HG03432 (cell line): Measurements from ENCODE around the gene SETSIP.
"Not testable (repeated sequence)": the region's sequence is repeated elsewhere in the genome, so short reads cannot be mapped to it uniquely, and the experiment has no call there.

Experiments used
- ATAC-seq: cut with Tn5 transposase; IDR thresholded peaks from one replicate; pipeline ENCODE4 v1.9.1; 2021; ENCODE audit warnings: mild to moderate bottlenecking, moderate library complexity; ENCODE audit not compliant: unreplicated experiment

Gene SETSIP

DNA sequence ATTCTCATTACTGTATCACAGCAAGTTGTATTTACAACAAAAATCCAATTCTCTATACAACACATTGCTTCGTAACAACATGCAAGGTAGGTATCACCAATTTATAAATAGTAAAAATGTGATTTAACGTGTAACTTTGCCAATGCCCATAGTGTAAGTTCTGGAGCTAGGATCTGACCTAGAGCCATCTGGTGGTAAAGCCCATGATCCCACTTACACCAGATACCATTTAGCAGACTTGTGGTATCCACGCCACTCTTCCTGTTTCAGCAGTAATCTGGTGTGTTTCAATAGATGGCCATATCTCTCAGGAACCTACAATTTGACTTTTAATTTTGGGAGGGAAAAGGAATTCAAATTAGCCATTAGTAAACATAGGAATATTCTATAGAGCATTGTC lies 10.2 kb downstream of the SETSIP start:
- ATAC-seq: no peak

DNA sequence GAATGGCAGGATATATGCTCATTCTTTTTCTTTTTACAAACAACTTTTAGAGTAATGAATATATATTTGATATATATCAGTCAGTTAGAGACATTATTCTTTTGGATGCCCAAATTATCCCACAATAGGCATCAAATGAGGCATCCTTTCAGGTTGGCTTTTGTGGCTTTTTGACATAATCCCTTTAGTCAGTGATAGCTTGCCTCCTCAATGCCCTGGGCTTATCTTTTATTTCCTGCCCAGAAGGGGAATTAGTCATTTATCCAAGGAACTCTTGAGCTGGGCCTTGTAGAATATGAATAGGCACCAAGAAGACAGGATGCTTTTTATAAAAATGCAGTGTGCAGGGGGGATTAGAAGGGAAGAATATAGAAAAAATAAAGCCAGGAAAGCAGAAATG lies 23.3 kb downstream of the SETSIP start:
- ATAC-seq: no peak

DNA sequence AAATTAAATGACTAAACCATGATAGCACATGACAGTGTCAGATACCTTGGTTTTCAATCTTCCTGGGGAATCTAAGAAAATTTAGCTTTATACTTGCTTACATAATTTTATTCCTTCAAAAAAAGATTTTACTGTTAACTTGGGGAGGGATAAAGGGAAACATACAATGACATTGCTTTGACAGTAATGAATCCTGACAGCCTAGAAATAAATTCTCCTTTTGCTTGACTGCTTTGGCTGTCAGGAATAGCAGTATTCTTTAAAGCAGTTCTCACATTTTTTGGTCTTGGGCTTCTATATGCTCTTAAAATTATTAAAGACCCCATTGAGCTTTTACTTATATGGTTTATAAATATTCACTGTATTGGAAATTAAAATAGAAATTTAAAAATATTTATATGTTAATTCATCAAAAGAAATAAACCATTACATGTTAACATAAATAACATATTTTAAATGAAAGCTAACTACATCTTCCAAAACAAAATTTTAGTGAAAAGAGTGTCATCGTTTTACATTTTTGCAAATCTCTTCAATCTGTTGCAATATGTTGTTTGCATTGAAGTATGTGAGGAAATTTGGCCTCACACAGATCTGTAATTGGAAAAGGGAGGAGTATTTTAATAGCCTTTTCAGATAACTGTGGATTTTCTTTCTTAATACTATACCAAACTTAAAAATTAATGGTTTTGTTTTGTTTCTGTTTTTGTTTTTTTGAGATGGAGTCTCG lies 29.3 kb downstream of the SETSIP start:
- ATAC-seq: no peak

DNA sequence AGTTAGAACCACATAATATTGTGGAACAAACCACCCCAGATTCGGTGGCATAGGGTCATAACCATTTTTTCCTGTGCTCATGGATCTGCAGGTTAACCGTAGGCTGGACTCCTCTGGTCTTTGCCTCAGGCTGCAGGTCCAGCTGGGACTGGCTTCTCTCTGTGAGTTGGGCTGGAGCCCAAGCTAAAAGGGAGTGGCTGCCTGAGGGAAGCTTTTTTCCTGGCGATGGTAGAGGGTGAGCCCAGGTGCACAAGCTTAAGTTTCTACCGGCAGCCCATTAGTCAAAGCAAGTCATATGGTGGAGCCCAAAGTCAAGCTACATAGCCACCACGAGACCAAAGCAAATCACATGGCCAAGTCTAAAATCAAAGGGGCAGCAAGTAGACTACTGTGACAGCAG lies 31.6 kb downstream of the SETSIP start:
- ATAC-seq: no peak

DNA sequence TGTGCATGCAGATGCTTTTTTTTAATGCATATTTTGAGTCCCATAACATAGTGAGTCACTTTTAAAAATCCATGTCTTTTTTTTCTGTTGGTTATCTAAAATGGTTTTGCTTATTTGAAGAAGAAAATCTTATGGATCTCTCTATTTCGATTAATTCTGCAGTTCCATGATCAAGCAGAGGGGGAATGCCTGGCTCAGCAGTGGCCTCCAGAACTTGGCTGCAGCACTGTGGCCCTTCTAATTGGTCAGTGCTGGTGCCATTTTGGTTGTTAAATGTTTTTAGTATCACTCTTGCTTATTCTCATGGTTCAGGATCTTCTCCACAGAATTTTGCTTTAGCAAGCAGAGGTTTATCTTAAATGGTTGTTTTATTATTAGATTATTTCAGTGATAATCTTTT lies 34.2 kb downstream of the SETSIP start:
- ATAC-seq: no peak

DNA sequence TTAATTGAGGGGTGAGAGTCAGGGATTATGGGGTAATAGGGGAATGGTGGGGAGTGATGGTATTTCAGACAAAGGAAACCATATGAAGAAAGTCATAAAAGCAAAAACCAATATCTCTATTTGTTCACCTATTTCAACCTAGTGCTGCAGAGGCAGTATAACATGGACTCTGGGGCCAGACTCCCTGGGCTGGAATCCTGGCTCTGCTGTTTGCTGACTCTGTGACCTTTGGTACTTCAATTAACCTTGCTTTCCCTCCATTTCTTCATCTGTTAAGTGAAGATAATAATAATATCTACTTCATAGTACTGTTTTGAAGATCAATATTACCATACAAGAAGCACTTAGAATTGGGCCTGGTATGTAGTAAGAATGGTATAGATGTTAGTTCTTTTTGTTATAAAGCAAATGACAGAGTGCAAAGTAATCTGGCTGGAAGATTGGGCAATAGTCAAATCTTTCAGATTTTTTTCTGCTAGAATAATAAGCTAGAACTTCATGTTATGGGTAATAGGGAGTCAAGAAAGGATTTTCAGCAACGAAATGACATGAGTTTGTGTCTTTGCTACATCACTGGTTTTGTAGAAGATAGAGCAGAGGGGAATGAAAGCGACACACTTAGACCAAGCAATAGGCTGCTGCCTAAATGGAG lies 36.4 kb downstream of the SETSIP start:
- ATAC-seq: no peak

DNA sequence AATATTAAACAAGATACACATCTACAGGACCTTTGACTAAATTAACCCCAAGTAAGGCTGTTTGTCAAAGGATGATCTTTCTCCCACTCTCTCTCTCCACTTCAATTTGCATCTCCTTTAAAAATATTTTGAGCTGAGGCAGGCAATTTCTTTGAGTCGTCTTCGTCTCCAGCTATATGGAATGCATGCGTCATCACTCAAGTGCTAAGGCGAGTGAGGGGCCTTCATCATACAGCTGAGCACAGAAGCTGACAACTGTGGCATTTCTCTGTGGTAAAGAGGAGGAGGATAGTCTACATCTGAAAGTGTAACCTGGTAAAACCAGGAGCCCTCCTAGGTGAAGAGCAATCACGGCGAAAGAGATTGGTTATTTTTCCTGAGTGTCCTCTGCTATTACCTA lies 37.8 kb downstream of the SETSIP start:
- no peak for ATAC-seq

DNA sequence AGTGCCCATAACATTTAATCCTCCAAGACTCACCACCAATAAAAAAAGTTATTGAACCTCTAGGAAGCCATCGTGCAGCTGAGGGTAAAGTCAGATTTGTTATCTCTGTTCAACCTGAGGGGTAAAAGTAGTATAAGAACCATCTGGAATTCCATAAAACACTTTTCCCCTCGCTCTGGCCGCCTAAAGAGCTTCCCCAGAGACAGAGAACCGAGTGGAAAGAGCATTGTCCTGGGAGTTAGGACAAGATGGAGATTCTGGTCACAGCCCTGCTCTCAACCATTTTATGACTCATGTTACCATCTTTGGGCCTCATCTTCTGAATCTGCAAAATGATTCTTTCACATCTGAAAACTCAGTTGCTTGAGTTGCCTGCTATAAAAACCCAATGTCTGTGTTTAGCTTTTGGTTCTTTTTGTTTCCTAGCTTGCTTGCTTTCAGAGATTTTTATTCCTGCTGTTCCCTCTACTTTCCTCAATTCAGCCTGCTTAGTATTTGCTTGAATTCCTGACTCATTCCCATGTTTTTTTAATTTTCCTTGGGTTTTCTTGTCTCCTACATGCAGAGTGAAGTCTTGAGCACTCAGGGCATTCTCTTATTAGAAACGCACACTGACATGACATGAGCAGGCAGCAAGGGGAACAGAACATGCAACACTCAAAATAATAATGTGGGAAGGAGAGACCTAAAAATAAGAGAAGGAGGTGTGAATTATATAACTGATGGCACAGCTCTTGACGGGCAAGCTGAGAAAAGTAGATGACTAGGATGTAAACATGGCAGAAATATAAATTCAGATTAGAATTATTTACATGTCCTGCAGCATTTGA lies 43.7 kb downstream of the SETSIP start:
- no peak for ATAC-seq

DNA sequence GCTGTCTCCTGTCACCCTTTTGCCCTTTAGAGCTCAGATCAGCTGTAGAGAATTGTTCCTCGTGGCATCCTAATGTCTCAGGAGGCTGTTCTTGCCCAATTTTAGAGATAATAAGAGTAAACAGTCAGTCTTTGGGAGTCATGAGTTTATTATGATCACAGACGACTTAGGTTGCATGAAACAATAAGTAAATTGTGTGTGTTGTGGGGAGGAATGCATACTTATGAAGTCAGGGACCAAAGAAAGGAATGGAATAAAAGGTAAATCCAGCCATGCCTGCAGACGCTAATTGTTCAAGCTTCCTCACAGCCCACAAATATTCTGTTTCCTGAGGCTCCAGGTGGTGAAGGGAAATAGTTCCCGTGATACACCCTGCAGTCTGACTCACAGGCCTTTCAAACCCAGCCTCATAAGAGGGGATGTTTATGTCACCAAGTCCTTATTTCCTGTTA lies 44.5 kb downstream of the SETSIP start:
- ATAC-seq: peak; percentile 46

DNA sequence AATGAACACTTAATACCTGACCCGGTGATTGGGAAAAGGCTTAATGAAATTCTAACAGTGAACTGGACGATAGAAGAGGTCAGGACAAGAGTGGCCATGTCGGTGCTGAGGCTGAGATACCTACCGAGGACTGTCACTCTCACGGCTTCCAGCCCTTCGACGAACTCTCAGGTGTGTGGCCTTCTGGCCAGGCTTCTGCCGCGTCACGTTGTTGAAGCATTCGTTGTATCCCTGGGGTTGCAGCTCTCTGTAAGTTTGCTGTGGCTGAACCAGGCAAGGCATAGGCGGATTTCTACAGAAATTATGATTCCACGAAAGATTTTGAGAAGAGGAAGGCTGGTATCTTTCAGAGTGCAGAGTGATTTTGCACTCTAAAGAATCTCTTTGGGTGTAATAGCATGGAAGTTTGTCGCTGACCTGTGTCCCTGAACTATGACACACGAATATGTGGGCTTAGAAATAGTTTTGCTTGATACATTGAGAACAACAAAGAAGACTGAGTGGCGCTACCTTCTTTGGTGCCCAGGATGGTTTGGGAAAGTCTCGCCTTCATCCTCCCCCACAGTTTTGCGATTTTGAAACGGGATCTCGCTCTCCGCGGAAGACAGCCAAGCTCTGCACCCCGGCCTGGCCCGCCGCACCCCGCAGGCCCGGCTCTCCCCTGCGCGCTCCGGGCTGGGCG lies 45.8 kb downstream of the SETSIP start:
- no peak for ATAC-seq

DNA sequence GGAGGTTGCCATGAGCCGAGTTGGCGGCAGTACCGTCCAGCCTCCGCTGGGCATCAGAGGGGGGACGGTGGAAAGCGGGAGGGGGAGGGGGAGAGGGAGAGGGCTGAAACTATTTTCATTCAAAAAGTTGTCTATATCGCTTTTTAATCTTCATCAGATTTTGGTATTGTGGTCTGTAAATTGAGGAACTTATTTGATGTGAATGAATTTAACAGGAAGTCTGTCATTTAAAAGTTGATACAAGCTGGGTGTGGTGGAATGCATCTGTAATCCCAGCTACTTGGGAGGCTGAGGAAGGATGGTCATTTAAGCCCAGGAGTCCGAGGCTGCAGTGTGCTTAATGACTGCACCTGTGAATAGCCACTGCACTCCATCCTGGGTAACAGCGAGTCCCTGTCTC lies 48.4 kb downstream of the SETSIP start:
- ATAC-seq: no peak

DNA sequence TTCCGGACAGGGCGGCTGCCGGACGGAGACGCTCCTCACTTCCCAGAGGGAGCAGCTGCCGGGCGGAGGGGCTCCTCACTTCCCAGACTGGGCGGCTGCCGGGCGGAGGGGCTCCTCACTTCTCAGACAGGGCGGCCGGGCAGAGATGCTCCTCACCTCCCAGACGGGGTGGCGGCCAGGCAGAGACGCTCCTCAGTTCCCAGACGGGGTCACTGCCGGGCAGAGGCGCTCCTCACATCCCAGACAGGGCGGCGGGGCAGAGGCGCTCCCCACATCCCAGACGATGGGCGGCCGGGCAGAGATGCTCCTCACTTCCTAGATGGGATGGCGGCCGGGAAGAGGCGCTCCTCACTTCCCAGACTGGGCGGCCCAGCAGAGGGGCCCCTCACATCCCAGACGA lies 49.2 kb downstream of the SETSIP start:
- not testable (repeated sequence) for ATAC-seq
